HG03066 (cell line): ENCODE results near the gene RALGAPB.

ENCODE experiments used
- ATAC-seq: cut with Tn5 transposase; IDR thresholded peaks from one replicate; pipeline ENCODE4 v1.9.1; 2021; ENCODE audit warnings: low read depth; ENCODE audit not compliant: unreplicated experiment

RALGAPB gene

DNA sequence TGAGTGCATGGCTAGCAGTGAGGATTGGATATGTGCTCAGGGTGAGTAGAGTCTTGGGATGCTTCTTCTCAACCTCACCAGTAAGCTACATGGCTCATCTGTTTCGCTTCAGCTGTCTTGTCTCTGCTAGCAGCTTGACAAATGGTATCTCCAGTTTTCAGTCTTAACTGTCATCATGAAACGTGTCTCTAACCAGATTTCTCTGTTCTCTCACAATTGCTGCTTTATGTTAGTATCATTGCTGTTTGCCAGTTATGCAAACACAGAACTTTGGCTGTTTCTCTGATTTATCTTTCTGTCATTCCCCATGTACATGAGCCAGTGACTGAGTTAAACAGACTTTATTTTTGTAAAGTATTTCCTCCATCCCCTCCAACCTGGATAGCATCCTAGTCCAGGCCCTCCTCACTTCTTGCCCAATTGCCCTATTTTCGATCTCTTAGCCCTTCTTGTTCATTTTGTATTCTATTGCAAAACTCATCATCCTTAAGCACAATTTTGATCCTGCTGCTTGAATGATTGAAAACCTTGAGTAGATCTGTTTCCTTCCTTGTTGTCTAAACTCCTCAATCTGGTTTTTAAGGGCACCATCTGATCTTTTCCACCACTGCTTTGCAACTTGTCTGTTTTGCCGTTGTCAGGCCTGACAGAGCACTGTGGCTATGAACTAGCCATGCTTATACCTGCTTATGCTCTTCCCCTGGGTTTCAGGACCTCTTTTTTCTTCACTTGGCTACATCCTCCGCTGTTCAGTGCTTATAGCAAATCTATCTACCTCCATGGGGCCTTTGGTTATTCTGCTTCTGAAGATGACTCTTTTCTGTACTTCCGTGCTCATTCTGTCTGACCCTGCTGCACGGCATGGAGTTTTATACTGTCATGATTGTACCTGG lies 70.6 kb downstream of the RALGAPB start:
- no peak for ATAC-seq

DNA sequence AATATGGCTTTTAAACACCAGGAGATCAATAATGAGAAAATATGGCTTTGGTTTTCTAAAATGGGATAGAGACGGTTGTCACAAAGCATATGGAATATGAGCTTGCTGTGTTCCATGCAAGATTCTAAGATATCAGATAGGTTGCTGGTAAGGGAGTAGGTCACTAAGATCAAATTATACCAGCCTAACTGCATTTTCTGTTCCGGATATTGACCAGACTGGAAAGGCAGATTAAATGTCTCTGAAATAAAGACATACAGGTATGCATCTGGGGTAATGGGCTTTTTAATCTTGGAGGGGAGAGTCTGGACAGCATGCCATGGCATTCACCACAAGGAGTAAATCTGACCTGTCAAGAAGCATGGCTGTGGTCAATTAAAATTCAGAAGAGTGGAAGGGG lies 73.1 kb downstream of the RALGAPB start:
- ATAC-seq, result no peak

- ATAC-seq, result no peak
These were observed 74.8 kb downstream of the RALGAPB start for GRCh38 chr20:38547288-38548085.

GRCh38 chr20:38548356-38549083 lies 75.9 kb downstream of the RALGAPB start:
- ATAC-seq, result no peak

GRCh38 chr20:38550274-38550673 lies 77.6 kb downstream of the RALGAPB start:
- ATAC-seq, result no peak

DNA sequence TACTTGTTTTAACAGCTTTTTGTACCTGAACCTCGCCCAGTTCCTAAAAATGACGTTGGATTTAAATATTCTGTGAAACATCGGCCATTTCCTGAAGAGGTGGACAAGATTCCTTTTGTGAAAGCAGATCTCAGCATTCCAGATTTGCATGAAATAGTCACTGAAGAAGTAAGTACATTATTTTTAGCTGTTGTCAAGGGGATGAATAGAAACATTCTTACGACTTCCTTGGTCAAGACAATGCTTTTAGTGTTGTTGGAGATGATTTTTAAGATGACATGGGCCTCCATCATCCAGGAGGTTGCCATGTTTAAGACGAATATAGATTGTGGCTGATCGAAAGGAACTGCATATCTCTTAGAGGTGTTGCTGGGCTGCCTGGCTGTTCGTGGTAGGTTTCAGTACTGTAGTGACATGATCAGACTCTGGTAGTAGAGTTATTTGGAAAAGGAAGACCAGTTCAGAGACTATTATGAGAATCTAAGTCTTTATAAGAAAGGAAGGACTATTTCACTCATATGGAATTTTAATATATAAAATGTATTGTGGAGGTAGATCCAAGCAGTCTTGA lies 78.5 kb downstream of the RALGAPB start:
- ATAC-seq, result no peak

GRCh38 chr20:38554986-38555385 lies 82.3 kb downstream of the RALGAPB start:
- ATAC-seq, result no peak

GRCh38 chr20:38555395-38555794 lies 82.8 kb downstream of the RALGAPB start:
- no peak for ATAC-seq

DNA sequence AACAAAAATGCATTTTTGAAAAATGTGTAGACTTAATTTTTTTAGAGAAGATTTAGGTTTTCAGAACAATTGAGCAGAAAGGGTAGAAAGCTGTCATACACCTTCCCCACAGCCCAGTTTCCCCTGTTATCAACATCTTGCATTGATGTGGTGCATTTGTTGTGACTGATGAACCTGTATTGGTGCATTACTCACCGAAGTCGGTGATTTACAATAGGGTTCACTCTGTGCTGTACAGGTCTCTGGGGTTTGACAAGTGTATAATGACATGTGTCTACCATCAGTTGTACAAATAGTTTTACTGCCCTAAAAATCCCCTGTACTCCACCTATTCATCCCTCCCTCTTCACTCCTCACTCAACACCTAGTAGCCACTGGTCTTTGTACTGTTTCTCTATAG lies 84.5 kb downstream of the RALGAPB start:
- ATAC-seq, result no peak

DNA sequence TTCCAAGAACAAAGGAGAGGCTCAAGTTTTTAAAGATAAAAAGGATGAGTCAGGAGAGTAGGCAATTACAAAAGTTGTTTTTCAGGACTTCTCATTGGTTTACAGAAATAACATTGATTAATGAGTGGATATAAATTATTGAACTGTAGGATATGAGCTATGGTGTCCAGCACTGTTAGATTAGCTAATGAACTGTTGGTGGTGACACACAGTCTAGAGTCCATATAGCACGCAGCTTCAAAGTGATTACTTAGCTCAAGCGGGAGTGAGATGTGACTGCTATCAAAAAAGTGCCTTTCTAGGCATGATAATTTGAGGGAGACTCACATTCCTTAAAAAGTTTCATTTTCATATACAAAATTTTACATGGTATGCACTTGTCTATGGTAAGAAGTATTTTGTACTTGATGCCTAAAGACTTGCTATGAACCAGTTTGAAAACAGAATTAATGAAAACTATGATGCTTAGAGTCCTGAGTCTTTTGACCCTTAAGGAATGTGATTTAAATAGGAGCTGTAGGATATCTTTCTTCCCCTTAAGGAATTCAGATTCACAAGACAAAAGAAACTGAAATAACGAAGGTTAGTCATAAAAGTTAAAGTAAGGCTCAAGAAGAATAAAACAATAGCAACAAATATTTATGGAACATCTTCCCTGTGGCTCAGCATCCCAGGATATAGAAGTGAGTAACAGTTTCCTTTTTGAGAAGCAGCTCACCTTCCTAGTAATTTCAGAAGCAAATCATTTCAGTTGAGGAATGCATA lies 86.1 kb downstream of the RALGAPB start:
- no peak for ATAC-seq

GRCh38 chr20:38559764-38560163 lies 87.1 kb downstream of the RALGAPB start:
- ATAC-seq, result no peak

- no peak for ATAC-seq
These were observed 91.3 kb downstream of the RALGAPB start for GRCh38 chr20:38563802-38564431.

DNA sequence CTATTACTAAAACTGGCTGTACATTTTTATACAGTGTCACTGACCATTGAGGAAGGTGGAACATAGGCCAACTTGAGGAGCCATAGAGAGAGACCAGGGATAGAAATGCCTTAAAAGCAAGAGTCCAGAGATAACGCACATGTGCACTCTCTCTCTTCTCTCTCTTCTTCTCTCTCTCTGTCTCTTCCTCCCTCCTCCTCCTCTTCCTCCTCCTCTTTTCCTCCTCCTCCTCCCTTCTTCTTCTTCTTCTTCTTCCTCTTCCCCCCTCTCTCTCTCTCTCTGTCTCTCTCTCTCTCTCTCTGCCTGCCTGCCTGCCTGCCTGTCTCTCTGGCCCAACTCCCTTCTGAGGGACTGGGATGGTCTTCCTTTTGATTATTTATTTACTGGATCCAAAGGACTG lies 92.0 kb downstream of the RALGAPB start:
- ATAC-seq, result no peak

DNA sequence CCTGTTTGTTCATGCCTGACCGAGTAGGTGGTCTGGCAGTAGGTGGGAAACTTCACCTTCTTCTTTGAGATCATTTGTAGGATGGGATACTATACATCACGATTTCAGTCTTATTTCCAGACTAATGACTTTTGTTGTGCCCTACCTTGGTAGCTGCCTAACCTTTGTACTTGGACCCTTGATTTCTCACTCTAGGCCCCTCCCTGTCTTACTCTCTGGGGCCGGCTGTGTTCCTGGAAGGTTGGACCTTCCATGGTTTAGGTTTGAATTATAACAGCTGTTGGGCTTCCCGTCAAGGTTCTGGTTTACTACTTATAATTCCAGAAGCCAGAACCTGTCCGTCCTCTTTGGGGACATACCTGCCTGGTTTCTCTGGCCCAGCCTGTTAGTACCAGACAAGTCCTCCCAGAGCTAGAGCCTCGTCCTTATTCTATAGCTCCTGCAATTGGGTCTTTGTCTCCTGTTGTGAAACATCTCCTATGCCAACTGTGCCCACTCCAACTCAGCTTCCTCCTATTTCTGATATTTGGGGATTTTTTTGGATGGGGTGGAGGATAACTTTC lies 93.5 kb downstream of the RALGAPB start:
- no peak for ATAC-seq

GRCh38 chr20:38569747-38570525 lies 97.3 kb downstream of the RALGAPB start:
- ATAC-seq, result no peak

- ATAC-seq, result no peak
These were observed 100.8 kb downstream of the RALGAPB start for GRCh38 chr20:38573413-38573812.

- no peak for ATAC-seq
These were observed 106.7 kb downstream of the RALGAPB start for GRCh38 chr20:38579219-38579910.

DNA sequence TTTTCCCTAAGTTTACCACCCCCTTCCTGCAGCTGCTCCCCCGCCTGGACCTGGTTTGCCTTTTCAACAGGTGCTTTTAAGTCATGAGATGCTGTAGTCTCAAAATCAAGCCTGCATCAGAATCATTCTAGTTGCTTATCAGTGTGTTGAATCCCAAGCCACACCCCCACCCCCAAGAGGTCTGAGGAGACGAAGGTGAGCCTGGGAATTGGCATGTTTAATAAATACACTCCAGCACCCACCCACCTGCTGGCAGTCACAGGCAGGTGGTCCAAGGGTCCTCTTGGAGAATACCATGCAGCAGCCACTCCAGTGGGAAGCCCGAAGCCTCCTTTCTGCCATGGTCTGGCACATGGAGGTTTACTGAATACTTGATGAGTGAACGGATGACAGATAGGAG lies 107.3 kb downstream of the RALGAPB start:
- no peak for ATAC-seq
